ENCODE results near the gene F12. TPM values are rescaled to one million over a fixed set of nuclear protein-coding genes. Genes with fewer than 3 reads are reported as not detected.

The F12 gene
- total and polyA plus RNA-seq, 2 of the 8 experiments (the other 6 are each of a cell fraction or from before 2014, with no cell fraction given), result 6.5 to 7.8 TPM

DNA sequence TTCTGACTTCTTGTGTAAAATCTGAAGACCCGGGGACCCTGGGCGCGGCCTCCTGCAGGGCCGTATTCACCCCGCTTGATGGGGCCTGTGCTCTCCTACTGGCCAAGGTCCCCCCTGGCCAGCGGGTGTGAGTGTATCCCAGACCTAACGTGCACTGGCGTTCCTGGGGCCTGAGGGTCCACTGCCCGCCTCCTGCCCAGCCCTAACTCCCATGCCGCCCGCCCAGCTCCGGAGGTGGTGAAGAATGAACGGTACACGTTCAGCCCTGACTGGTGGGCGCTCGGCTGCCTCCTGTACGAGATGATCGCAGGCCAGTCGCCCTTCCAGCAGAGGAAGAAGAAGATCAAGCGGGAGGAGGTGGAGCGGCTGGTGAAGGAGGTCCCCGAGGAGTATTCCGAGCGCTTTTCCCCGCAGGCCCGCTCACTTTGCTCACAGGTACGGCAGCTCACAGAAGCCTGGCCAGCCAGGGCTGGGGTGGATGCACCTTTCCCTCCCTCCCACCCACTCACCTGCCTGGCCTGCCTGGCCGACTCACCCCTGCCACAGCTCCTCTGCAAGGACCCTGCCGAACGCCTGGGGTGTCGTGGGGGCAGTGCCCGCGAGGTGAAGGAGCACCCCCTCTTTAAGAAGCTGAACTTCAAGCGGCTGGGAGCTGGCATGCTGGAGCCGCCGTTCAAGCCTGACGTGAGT is 26.6 kb upstream of the F12 start (continued):
- no peak for TF ChIP-seq SAP30 (IDR thresholded peaks at IDR 0.05; ENCODE audit: insufficient read depth, insufficient replicate concordance, low read length)
- no peak for TF ChIP-seq YY1 (IDR thresholded peaks at IDR 0.05; ENCODE audit: low read depth, low read length)
